Measurements from ENCODE around the gene GSAP.

DNA sequence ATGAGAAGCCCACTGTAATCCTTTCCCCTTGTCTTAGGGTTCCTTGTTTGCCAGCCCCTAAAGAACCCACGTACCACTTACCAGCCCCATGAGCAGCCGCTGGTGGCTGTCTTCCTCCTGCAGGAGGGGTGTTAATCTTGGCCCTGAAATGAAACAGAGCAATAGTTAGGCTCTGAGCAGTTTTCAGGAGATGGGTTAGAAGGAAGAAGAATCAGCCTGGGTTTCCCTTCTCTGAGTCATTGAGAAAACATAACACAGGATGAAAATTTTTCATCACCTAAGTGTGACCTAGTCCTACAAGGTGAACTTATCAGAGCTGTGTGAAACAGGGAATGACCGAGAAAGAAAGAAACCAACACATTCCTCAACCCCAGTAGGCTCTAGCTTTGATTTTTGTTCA is 90.0 kb downstream of the GSAP start:
- TF ChIP-seq, protein P1, sequence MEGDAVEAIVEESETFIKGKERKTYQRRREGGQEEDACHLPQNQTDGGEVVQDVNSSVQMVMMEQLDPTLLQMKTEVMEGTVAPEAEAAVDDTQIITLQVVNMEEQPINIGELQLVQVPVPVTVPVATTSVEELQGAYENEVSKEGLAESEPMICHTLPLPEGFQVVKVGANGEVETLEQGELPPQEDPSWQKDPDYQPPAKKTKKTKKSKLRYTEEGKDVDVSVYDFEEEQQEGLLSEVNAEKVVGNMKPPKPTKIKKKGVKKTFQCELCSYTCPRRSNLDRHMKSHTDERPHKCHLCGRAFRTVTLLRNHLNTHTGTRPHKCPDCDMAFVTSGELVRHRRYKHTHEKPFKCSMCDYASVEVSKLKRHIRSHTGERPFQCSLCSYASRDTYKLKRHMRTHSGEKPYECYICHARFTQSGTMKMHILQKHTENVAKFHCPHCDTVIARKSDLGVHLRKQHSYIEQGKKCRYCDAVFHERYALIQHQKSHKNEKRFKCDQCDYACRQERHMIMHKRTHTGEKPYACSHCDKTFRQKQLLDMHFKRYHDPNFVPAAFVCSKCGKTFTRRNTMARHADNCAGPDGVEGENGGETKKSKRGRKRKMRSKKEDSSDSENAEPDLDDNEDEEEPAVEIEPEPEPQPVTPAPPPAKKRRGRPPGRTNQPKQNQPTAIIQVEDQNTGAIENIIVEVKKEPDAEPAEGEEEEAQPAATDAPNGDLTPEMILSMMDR (conservative IDR thresholded peaks at IDR 0.05; ENCODE audit: low read depth, low read length) = no peak
- TF ChIP-seq EZH2 (IDR thresholded peaks at IDR 0.05; ENCODE audit: low read length, unreplicated experiment) = no peak
